Body of pancreas (tissue), 4 donors: Measurements from ENCODE around the gene WFDC9. TPM values are rescaled to one million over a fixed set of nuclear protein-coding genes. Genes with fewer than 3 reads are reported as not detected.
"Not testable (repeated sequence)": the region's sequence is repeated elsewhere in the genome, so short reads cannot be mapped to it uniquely, and the experiment has no call there.

Experiments used
- ATAC-seq: fragments of 150-250 bp; one replicate; pipeline ENCODE4 v1.9.1; 2016
- DNase-seq, 4 donors: peaks; one replicate each; pipeline ENCODE4 v3.0.0-alpha.2; 2019
- H3K27ac ChIP-seq, 4 donors: fragments of 200-600 bp; sonication (generic); 1 replicate in 3 of 4; 2 replicates in 1 of 4; pipeline versions ENCODE4 v1.5.1 to v1.6.1; 2016 to 2019; ENCODE audit warnings: mild to moderate bottlenecking in 1 of 4, mixed read lengths in 1 of 4, moderate library complexity in 1 of 4
- H3K27me3 ChIP-seq, 2 donors: fragments of 200-600 bp; sonication (generic); one replicate each; pipeline ENCODE4 v1.6.0; 2016; ENCODE audit warnings: mild to moderate bottlenecking in 1 of 2
- H3K36me3 ChIP-seq, 2 donors: fragments of 200-600 bp; sonication (generic); replicated peaks in 1 of 2; 2 replicates each; pipeline ENCODE4 v1.5.1; 2016; ENCODE audit warnings: low read depth in 2 of 2; ENCODE audit not compliant: insufficient read depth in 1 of 2
- H3K4me1 ChIP-seq: fragments of 200-600 bp; sonication (generic); one replicate; pipeline ENCODE4 v1.6.0; 2016
- H3K4me3 ChIP-seq, 2 donors: fragments of 200-600 bp; sonication (generic); 1 replicate in 1 of 2; 2 replicates in 1 of 2; pipeline ENCODE4 v1.5.1; 2016 to 2019
- H3K9me3 ChIP-seq, 3 donors: fragments of 200-600 bp; sonication (generic); 1 replicate in 2 of 3; 2 replicates in 1 of 3; pipeline ENCODE4 v1.5.1; 2016
- CTCF ChIP-seq, 7 experiments: fragments of 450-650 bp in 4 of 7; fragments of 200-600 bp in 3 of 7; sonication (generic) in 3 of 7; IDR thresholded peaks; one replicate each; pipeline ENCODE4 v1.5.1; 2016 to 2019; ENCODE audit warnings: antibody characterized with exemption in 7 of 7
- POLR2A ChIP-seq, 3 donors: fragments of 450-650 bp; IDR thresholded peaks; one replicate each; pipeline ENCODE4 v1.6.1; 2016; ENCODE audit warnings: antibody characterized with exemption in 3 of 3, mild to moderate bottlenecking in 2 of 3
- WGBS, 2 donors: methylation state at CpG; one replicate each; pipeline ENCODE4 v1.1.5; 2017; 5-methylcytosine and 5-hydroxymethylcytosine counted together
- intact Hi-C: fragments of 100-400 bp; cut with DNase I; formaldehyde crosslinking; loops from one replicate; pipeline ENCODE4 v1.15.1; 2023
- total RNA-seq, 2 donors: library from RNA; depleted of rRNA; stranded (reverse); fragments of >200 nt; gene quantifications; one replicate each; pipeline ENCODE4 v1.1.0, GENCODE V29; 2016

The WFDC9 gene
- total RNA-seq, 2 donors from 2014 or later = not detected

GRCh38 chr20:45649312-45649863, 18.3 kb upstream of the WFDC9 start:
- Histone ChIP-seq H3K36me3 (no peaks in the 10 kb centered on the region), H3K27me3 (no peaks in the 10 kb centered on the region), H3K27ac (no peak overlapping the region), H3K4me1 (no peaks in the 10 kb centered on the region), H3K9me3 (no peaks in the 10 kb centered on the region), H3K4me3 (no peak overlapping the region)
- WGBS, 2 donors = 82 to 85% methylated on average over 6 of the region's 6 CpGs
- intact Hi-C loops = no loop called here
- DNase-seq (no peak), ATAC-seq (no peak)
- no peak for TF ChIP-seq CTCF (IDR thresholded peaks at IDR 0.05)
- no peak for TF ChIP-seq POLR2A (IDR thresholded peaks at IDR 0.05)

- Histone ChIP-seq H3K4me3 (no peak overlapping the region), H3K9me3 (no peaks in the 10 kb centered on the region), H3K4me1 (no peaks in the 10 kb centered on the region), H3K36me3 (no peaks in the 10 kb centered on the region), H3K27me3 (no peaks in the 10 kb centered on the region), H3K27ac (no peak overlapping the region)
- no peak for DNase-seq
- 87% methylated on average over 1 of the region's 1 CpG; no CpG with 5 or more reads in 1 of the 2 donors for WGBS, 2 donors
- intact Hi-C loops = no loop called here
- TF ChIP-seq CTCF (IDR thresholded peaks at IDR 0.05) (no peak), POLR2A (IDR thresholded peaks at IDR 0.05) (no peak)
- no peak for ATAC-seq
Observed at GRCh38 chr20:45647441-45648050, 16.5 kb upstream of the WFDC9 start.

GRCh38 chr20:45646875-45647274, 15.8 kb upstream of the WFDC9 start:
- no peaks in the 10 kb centered on the region for H3K27me3 ChIP-seq
- H3K36me3 ChIP-seq = no peaks in the 10 kb centered on the region
- H3K4me1 ChIP-seq = no peaks in the 10 kb centered on the region
- no peak overlapping the region for H3K4me3 ChIP-seq
- DNase-seq (no peak), ATAC-seq (no peak)
- intact Hi-C loops = no loop called here
- no peaks in the 10 kb centered on the region for H3K9me3 ChIP-seq
- TF ChIP-seq POLR2A (IDR thresholded peaks at IDR 0.05) (no peak), CTCF (IDR thresholded peaks at IDR 0.05) (no peak)
- WGBS, 2 donors = 51 to 74% methylated on average over 2 to 3 of the region's 3 CpGs
- no peak overlapping the region for H3K27ac ChIP-seq

GRCh38 chr20:45645869-45646268, 14.8 kb upstream of the WFDC9 start:
- H3K4me1 ChIP-seq, DNase-seq, H3K27ac ChIP-seq, ATAC-seq, intact Hi-C loops, H3K27me3 ChIP-seq, H3K36me3 ChIP-seq, H3K4me3 ChIP-seq, H3K9me3 ChIP-seq: not testable (repeated sequence)
- 88 to 97% methylated on average over 6 of the region's 28 CpGs for WGBS, 2 donors

- H3K4me1 ChIP-seq, H3K27ac ChIP-seq, H3K36me3 ChIP-seq, DNase-seq, H3K9me3 ChIP-seq, H3K27me3 ChIP-seq, intact Hi-C loops, H3K4me3 ChIP-seq, ATAC-seq: not testable (repeated sequence)
- 89 to 93% methylated on average over 24 of the region's 24 CpGs for WGBS, 2 donors
Observed at GRCh38 chr20:45641076-45641475, 10.0 kb upstream of the WFDC9 start.

GRCh38 chr20:45639687-45640086, 8.6 kb upstream of the WFDC9 start:
- DNase-seq (no peak), ATAC-seq (no peak)
- intact Hi-C loops = no loop called here
- TF ChIP-seq POLR2A (IDR thresholded peaks at IDR 0.05) (no peak), CTCF (IDR thresholded peaks at IDR 0.05) (no peak)
- Histone ChIP-seq H3K4me1 (no peaks in the 10 kb centered on the region), H3K27ac (no peak overlapping the region), H3K27me3 (no peaks in the 10 kb centered on the region), H3K9me3 (no peaks in the 10 kb centered on the region), H3K4me3 (no peak overlapping the region), H3K36me3 (no peaks in the 10 kb centered on the region)
- WGBS, 2 donors = 70 to 79% methylated on average over 5 of the region's 5 CpGs
